T-helper 9 cell (primary cell): ENCODE measurements around the gene B9D1.

ENCODE experiments used
- DNase-seq: peaks from one replicate; pipeline ENCODE4 v3.0.0-alpha.2; 2020

The B9D1 gene

GRCh38 chr17:19301274-19301951, 61.1 kb downstream of the B9D1 start:
- DNase-seq, result no peak

DNA sequence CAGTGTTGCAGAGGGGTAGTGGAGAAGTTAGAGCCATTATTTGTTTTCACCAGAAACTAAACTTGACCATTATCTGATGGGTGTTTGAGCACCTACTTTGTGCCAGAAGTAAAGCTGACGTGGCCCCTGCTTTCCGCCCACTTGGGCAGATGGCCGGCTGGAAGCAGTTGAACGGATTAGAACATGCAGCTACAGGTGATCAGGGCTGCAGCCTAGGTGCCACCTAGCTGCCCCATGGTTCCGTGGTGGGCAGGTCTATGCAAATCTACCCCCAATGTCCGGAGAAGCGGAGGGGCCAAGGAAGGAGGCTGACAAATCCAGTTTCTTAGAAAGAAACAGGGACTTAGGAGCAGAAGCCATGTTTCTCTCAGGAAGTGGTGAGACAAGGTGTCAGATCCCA, 62.7 kb downstream of the B9D1 start:
- no peak for DNase-seq

DNA sequence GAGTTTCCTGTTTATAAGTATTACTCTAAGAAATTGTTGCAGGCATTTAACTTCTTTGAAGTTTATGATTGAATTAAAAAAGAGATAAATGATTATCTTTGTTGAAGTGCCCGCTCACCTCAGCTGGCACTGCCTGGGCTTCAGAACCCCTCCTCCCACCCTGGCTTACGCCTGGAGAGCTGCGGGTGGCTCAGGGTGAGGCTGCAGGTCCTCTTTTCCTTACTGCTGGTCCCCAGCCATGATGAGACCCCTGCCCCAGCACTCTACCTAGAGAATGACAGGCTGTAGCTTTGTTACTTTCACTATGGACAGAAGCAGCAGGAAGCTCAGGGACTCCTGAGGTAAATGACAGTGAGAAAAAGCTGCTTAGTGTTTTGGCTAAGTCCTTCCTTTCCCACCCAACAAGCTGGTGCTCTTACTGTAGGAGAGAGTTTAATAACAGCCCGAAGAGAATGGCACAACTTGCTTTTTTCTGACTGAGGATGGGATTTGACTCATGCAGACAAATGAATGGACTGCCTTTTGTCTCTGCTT, 63.2 kb downstream of the B9D1 start:
- no peak for DNase-seq

GRCh38 chr17:19298569-19299213, 63.8 kb downstream of the B9D1 start:
- DNase-seq, result no peak

GRCh38 chr17:19296786-19297778, 65.4 kb downstream of the B9D1 start:
- DNase-seq, result no peak

DNA sequence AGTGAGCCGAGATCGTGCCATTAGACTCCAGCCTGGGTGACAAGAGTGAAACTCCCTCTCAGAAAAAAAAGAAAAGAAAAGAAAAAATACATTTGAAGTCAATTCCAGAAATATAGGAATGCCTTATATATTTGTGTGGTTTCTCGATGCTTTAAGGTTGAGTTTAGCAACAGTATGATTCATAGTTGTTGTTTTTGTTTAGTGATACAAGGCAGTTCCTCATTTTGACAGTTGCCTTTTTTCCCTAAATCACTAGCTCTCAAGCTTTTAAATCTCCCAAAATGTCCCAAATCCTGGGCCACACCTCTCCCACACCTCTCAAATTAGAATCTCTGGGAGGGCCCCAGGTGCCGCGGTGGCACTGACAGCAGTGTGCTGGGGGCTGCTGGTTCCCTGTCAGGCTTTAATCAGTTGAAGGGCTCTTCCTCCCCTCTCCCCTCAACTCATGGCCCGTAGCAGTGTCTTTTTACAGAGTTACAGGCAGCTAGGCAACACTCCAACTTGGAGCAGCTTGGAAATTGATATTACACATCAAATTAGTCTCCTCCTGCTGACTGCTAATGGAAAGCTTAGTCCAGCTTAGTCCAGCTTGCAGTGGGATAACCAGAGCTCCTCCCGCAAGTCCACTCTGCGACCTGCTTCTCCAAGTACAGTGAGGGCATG, 66.9 kb downstream of the B9D1 start:
- DNase-seq, result no peak

DNA sequence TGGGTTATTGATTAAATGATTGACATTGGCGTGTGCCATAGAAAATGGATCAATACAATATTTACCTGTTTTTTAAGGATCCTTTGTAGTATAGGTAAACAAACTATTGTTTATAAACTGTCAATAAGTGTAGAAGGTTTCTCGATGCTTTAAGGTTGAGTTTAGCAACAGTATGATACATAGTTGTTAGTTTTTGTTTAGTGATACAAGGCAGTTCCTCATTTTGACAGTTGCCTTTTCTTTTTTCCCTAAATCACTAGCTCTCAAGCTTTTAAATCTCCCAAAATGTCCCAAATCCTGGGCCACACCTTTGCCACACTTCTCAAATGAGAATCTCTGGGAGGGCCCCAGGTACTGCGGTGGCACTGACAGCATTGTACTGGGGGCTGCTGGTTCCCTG, 68.1 kb downstream of the B9D1 start:
- no peak for DNase-seq
